ENCODE results near the gene MEMO1.

GRCh38 chr2:31947871-31948270, 62.9 kb downstream of the MEMO1 start:
- no peak for TF ChIP-seq CTCF (IDR thresholded peaks at IDR 0.05)
- TF ChIP-seq ZFX (IDR thresholded peaks at IDR 0.05; ENCODE audit: borderline replicate concordance) = no peak

Measured in 22Rv1 (cell line).